Hepatic stellate cell (primary cell): ENCODE measurements around the gene TBCB.
"Not testable (repeated sequence)": the region's sequence is repeated elsewhere in the genome, so short reads cannot be mapped to it uniquely, and the experiment has no call there.

Source experiments
- DNase-seq: peaks from one replicate; pipeline ENCODE4 v3.0.0; 2011; ENCODE audit warnings: low spot score

TBCB gene

GRCh38 chr19:36173846-36174245 is 58.6 kb downstream of the TBCB start:
- DNase-seq = not testable (repeated sequence)
